GM20431 (cell line): ENCODE measurements around the gene IKZF4.
"Not testable (repeated sequence)": the region's sequence is repeated elsewhere in the genome, so short reads cannot be mapped to it uniquely, and the experiment has no call there.

Source experiments
- in situ Hi-C: fragments of 300-500 bp; cut with MseI, MboI; formaldehyde crosslinking; loops from one replicate; pipeline ENCODE4 v1.15.0; 2020; ENCODE audit warnings: low sequenced_read_pairs; ENCODE audit not compliant: unreplicated experiment

Gene IKZF4

DNA sequence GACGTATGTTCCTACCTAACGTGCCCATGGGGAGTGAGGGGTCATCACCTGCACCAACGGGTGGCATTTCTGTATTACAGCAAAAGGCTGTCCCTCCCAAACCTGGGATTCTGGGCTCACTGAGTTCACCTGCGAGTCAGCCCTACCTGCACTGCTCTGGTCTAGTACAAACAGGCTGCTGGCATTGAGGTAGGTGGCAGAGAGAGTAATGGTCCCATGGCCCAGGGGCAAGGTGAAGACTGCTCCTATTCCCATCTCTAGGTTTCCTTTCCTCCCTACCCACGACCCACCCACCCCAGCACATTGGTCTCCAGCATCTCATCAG lies 23.3 kb upstream of the IKZF4 start:
- in situ Hi-C loops, result no loop called here

DNA sequence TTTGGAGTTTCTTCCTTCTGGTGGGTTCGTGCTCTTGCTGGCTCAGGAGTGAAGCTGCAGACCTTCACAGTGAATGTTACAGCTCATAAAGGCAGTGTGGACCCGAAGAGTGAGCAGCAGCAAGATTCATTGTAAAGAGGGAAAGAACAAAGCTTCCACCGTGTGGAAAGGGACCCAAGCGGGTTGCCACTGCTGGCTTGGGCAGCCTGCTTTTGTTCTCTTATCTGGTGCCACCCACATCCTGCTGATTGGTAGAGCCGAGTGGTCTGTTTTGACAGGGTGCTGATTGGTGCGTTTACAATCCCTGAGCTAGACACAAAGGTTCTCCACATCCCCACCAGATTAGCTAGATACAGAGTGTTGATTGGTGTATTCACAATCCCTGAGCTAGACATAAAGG lies 21.3 kb upstream of the IKZF4 start:
- in situ Hi-C loops, result not testable (repeated sequence)

DNA sequence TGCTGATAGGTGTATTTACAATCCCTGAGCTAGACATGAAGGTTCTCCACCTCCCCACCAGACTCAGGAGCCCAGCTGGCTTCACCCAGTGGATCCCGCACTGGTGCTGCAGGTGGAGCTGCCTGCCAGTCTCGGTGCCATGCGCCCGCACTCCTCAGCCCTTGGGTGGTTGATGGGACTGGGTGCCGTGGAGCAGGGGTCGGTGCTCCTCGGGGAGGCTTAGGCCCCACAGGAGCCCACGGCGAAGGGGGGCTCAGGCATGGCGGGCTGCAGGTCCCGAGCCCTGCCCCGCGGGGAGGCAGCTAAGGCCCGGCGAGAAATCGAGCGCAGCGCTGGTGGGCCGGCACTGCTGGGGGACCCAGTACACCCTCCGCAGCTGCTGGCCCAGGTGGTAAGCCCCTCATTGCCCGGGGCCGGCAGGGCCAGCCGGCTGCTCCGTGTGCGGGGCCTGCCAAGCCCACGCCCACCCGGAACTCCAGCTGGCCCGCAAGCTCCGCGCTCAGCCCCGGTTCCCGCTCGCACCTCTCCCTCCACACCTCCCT lies 20.8 kb upstream of the IKZF4 start:
- in situ Hi-C loops, result not testable (repeated sequence)

DNA sequence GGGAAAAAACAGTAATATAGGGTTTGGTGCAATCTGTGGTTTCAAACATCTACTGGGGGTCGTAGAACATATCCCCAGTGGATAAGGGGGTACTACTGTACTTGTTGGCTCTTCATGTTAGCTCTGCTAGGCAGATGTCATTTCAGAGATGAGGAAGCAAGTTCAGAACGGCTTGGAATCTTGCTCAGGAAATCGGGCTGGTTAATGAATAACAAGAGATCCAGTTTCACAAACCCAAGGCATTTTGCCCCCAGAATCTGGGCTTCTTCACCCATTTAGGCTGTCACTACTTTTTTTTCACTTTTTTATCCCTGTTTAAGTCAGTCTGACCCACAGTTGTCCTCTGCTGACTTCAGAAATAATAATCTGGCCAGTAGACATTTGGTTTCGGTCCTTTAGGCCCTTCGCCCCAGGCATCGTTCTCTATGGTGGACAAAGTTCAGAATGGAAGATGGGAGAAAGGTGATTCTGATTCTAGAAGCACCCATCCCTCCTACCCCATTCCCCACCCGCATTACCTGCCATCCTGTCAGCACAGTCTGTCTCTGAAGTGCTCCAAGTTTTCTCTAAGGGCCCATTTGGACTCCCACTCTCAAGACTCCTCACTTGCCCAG lies 19.2 kb upstream of the IKZF4 start:
- in situ Hi-C loops, result no loop called here

DNA sequence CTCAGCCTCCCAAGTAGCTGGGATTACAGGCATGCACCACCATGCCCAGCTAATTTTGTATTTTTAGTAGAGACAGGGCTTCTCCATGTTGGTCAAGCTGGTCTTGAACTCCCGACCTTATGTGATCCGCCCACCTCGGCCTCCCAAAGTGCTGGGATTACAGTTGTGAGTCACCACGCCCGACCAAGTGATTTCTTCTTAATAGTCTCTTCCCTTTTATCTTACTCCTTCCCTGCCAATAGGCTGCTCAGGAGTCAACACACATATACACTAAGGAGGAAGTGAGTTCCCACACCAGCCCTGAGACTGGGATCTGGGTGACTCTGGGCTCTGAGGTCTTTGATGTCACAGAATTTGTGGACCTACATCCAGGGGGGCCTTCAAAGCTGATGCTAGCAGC lies 17.5 kb upstream of the IKZF4 start:
- in situ Hi-C loops, result not testable (repeated sequence)

DNA sequence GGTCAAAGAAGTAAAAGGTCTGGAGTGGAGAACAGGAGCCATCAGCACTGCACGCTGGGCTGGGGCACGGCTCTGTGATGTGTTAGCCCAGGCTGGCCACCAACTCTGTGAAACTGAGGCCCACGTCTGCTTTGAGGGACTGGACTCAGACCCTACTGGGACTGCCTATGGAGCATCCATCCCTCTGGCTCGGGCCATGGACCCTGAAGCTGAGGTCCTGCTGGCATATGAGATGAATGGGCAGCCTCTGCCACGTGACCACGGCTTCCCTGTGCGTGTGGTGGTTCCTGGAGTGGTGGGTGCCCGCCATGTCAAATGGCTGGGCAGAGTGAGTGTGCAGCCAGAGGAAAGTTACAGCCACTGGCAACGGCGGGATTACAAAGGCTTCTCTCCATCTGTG lies 16.6 kb upstream of the IKZF4 start:
- in situ Hi-C loops, result no loop called here

DNA sequence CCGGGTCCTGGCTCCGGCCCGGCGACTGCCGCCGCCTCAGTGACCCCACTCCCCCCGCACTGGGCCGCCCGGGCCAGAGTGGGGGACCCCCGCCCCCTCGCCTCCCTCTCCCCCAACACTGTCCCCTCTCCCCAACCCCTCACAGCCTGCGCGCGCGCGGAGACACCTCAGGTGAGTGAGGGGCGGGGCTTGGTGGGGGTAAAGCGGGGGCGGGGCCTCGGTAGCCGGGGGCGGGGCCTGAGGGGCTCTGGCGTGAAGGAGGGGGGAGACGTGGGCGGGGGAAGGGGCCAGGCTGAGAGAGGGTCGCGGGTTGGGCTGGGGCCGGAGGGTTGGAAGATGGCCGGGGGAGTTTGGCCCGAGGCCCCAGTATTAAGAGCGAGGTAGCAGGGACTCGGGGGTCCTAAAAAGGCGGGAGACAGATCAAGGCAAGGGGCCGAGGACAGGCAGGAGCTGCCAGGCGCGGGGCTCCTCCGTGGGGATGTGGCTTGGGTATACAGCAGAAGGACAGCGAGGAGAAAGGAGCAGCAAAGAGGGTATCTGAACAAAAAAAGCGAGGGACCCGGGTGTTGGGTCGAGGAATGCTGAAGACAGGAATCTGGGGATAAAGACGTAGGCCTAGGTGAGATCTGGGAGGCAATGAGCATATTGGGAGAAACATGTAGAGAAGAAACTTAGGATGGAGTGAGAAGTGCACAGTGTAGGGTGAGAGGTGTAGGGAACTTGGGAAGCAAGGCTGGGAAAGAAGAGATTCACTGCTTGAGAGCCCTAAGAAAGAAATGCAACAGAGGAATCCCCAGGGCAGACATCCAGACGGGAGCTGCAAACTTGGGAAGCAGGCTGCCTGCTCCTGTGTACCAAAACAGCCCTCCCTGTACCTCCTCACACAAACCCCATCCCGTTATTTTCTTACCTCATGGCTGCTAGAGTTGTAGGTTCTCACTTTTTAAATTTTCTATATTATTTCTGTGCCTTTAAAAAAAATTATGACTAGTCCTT lies 13.0 kb upstream of the IKZF4 start:
- in situ Hi-C loops, result no loop called here

DNA sequence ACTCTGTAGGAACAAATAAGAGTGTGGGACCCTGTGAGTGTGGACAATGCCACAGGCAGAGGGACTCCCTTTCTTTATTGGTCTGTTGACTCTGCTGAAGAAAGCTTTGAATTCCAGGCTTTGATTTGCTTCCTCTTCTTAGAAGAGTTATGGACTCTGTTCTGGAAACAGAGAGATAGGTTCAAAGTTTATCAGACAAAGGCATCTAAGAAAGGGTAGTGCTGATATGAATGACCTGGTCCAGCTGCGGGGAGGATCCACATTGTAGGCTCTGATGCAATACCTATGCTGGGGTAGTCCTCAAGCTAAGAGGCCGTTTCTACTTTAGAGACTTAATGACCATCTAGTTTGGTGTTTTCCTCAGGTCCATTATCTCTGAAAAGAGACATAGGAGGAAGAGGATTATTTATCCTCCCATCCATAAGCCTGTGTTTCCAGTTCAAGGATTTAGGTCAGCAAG lies 10.7 kb upstream of the IKZF4 start:
- in situ Hi-C loops, result no loop called here

DNA sequence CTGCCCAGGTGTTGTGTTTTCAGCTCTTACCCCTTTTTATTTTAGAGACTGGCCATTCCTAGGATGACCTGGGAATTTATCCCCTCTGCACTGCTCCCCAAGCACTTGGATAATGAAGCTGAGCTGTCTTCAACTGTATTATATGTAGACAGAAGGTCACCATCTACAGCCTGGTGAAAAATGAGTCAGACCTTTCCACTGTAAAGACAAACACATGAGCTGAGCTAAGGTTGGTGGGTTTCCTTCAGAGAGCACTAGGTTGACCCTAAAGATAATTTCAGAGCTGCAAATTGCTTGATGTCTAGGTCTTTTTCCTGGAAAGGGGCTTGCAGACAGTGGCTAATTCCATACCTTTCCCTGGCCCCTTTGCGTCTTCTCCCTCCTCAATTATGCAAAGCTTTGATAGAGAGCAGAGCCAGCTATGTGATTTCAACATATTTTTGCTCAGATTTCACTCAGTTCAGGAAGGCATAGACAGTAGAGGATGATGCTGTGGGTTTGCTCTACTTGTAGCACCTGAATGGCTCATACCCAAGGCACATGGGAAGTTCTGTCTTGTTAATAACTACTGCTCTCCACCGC lies 9.2 kb upstream of the IKZF4 start:
- in situ Hi-C loops, result no loop called here

DNA sequence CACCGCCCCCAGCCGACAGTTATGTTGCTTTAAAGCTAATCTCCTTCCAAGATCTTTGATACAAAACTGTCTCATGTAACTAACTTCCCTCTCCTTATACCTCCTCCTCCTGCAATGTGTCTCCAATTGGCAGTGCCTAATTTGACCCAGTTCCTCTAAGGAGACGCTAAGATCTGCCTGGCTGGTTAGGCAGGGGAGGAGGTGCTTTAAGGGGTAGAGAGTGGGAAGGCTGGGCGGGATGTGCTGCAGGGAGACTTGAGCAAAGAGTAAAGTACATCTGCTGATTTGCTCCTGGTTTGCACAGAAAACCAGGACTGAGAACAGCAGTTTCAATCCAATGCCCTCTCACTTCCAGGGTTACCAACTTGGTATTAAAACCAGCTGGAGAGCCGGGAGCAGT lies 7.4 kb upstream of the IKZF4 start:
- in situ Hi-C loops, result no loop called here

DNA sequence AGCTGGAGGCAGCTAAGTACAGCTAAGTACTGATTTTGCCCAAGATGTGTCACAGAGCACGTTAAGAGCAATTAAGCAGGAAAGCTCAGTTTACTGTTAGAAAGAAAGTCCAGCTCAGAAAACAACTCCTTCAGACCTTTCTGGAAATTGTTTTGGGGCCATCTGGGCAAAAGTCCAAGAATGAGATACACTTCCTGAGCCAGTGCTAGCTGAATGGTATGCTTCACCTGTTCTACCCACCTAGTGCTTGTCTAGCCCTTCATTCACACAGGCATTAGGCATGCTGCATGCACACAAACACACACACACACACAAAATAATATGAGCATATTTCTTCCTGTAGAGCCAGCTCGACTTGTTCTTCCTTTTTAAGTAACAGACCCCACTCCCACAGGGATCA lies 6.6 kb upstream of the IKZF4 start:
- in situ Hi-C loops, result no loop called here

DNA sequence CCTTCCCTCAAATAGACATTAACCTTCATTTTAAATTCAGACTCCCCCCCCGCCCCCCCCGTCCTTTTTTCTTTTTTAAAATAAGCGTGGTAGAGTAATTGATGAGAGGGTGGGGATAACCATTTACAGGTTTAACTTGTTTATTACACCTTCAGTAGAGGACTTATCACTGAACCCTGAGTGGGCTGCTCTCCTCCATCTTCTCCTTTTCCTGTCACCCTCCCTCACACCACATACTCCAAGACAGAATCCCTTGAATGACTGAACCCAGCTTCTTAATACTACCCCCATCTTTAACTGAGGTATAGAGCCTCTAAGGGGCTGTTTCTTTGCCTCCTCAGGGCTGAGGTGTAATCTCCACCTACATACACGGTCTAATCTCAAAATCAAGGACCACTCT lies 3.7 kb upstream of the IKZF4 start:
- in situ Hi-C loops, result no loop called here

DNA sequence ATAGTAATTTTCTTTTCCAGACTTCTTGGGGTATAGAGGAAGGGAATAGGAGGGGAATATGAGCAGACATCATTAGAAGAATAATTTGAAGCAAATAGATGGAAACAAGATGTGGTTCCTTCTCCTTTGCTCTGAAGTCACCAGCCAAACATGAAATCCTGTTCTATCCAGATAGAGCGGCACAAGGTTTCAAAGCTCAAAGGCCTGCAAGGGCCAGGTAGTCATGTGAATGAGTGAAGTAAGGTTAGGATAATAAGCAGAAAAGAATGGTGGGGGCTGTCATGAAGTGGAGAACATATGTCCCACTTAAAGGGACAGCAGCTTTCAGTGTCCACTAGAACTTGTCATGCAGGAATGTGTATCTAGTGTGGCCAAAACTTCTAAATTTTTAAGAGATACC lies 2.5 kb upstream of the IKZF4 start:
- in situ Hi-C loops, result no loop called here

DNA sequence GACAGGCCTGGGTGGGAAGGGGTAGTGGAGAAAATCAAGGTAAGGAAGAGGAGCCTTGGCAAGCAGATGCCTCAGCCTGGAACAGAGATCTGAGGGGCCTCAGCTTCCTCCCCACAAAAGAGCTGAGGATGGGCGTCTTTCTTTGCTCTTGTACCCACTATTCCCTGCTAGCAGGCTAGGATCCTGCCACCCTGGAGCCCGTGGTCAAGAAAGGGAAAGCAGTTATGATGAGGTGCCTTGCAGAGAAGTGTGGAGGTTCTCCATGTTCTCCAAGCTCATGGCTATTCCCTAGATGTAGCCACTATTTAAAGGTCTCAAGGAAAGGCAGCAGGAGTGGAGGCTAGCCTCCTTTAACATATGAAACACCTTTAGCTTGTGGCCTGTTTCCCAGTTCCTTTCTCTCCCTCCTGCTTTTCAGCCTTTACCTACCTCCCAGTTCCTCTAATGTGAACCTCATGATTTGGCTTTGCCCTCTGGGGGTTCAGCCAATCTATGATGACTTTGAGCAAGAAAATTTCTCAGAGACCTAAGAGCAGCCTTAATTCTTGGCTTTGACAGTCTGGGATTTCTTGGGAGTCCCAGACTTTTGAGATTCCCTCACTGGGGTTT lies 1.1 kb downstream of the IKZF4 start:
- in situ Hi-C loops, result no loop called here

DNA sequence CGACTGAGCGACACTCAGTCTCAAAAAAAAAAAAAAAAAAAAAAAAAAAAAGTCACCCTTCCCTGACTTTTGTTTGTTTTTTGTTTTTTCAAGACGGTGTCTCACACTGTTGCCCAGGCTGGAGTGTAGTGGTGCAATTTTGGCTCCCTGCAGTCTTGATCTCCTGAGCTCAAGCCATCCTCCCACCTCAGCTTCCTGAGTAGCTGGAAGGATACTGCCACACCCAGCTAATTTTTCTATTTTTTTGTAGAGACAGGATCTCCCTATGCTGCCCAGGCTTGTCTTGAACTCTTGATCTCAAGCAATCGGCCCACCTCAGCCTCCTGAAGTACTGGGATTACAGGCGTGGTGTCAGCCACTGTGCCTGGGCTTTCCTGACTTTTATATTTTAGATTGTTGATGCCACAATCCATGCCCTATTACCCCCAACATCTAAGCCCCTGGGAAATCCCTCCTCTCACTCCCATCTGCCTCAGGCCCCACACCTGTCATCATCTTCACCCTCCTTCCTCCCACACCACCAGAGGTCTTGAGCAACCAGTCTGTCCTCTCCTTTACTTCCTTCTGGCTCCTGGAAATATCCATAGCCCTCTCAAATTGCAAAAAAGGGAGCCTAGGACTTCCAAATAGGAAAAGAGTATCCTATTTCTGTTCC lies 7.8 kb downstream of the IKZF4 start:
- in situ Hi-C loops, result no loop called here

DNA sequence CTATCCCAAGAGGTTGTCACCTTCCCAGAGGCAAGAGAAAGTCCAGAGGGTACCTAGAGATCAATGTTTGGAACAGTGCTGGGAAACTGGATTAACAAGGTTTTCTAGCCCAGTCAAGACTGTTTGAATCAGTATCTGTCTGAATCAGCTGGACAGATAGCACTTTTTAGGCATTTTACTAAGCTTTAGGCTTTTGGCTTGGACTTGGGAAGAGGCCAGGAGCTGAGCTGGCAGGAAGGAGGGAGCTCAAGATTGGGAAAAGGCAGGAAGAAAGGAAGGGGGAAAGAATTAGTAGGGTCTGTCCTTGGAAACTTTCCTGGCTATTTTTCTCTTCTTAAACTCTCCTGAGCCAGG lies 8.3 kb downstream of the IKZF4 start:
- in situ Hi-C loops, result no loop called here

DNA sequence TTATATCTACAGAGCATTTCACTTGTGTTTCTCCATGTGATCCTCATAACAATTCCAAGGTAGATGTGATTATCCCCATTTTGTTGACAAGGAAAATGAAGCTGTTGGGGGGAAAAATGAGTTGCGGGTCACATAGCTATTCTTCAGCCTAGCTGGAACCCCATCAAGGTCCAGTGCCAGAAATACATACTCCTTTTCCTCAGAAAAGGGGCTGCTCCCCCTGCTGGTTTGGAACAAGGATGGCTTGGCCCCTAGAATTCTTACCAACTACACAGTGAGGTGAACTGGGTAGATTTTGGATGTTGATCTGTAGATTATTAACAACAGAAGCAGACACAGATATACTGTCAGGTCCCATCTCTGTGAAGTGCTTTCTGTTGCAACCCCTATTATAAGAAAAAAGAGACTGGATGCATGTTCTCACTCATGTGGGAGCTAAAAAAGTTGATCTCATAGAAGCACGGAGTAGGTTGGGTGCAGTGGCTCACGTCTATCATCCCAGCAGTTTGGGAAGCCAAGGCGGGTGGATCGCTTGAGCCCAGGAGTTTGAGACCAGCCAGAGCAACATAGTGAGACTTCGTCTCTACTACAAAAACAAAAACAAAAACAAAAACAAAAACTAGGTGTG lies 8.9 kb downstream of the IKZF4 start:
- in situ Hi-C loops, result no loop called here

DNA sequence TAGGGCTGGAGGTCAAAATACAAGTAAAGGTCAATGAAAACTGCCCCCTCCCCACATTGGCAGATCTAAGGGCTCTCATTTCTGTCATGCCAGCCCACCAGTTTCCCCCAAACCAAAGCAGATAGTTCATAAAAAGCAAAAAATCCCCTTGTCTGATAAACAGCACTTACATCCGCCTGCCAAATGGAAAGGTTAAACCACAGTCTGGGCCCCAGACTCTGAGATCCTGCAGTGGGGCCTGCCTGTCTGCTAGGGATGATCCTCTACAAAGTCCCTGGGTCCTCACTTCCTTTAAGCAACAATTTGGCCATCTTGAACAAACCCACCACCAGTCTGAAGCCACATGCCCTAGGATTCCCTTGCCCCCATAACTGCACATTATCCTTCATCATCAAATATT lies 11.1 kb downstream of the IKZF4 start:
- in situ Hi-C loops, result no loop called here

DNA sequence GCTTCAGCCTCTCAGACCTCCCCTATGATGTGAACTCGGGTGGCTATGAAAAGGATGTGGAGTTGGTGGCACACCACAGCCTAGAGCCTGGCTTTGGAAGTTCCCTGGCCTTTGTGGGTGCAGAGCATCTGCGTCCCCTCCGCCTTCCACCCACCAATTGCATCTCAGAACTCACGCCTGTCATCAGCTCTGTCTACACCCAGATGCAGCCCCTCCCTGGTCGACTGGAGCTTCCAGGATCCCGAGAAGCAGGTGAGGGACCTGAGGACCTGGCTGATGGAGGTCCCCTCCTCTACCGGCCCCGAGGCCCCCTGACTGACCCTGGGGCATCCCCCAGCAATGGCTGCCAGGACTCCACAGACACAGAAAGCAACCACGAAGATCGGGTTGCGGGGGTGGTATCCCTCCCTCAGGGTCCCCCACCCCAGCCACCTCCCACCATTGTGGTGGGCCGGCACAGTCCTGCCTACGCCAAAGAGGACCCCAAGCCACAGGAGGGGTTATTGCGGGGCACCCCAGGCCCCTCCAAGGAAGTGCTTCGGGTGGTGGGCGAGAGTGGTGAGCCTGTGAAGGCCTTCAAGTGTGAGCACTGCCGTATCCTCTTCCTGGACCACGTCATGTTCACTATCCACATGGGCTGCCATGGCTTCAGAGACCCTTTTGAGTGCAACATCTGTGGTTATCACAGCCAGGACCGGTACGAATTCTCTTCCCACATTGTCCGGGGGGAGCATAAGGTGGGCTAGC lies 13.9 kb downstream of the IKZF4 start:
- in situ Hi-C loops, result no loop called here
